A549 treated with CORT108297 at 1 μM for 4 hours (cell line): Measurements from ENCODE around the gene IKZF2. TPM values are rescaled to one million over a fixed set of nuclear protein-coding genes. Genes with fewer than 3 reads are reported as not detected.

ENCODE experiments used
- total RNA-seq: library from RNA; stranded (reverse); fragments of 200-300 nt; extraction: Qiagen RNA extraction; gene quantifications from 5 replicates; pipeline ENCODE4 v1.2.3, GENCODE V29; 2022

Gene IKZF2
- 0.05 to 0.29 TPM (median 0.16 TPM) in 5 replicates for total RNA-seq

DNA sequence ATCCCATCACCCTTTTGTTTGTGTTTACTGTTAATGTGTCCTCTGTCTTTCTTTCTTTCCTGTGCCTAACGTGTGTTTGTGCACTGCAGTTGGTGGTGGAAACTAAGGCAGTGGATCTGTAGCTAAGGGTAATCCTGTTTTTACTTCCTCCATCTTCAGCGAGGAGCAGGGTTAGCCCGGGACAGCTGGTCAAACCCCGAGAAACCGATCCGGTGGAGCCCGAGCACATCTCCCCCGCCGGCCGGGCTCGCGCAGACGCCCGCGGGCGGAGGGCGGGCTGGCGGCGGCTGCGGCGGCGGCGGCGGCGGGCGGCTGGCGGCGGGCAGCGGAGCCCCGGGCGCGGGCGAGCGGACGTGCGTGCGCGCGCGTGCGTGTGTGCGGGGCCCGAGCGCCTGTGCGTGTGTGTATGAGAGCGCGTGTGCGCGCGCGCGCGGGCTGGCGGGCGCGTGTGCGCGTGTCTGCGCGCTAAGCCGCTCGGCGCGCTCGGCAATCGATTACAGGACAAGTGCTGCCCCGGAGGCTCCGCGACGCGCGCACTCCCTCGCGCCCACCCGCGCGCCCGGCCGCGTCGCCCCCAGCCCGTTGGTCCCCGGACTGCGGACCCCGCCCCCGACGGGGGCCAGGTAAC, at the start of gene IKZF2:
Gene IKZF2 (minus strand): TSS at position 176 of the 628 bp plus-strand sequence. CDS start 2,983 bp downstream, outside the sequence.

Other genes with a start within 250 kb of the IKZF2 start
- 10.1 to 12.5 TPM (median 11.8 TPM) in 5 replicates for gene SPAG16, start 132.9 kb upstream of the IKZF2 start, total RNA-seq